Measurements from ENCODE around the gene ARID4B.

ARID4B gene

DNA sequence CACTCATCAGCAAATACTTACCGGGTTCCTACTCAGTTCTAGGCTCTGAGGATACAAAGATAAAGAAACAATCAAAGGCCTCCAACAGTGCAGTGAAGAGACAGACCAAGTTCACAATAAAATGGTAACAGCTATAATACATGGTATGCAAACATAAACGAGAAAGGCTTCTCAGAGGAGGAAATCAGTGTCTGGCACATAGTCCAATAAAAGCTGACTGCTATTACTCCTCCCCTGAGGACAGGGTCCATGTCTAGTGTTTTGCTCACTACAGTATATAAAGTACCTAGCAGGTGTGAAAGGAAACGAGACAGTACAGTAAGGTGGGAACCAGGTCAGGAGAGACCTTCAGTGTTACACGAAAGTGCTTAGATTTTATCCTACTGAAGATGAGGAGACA, 171.2 kb downstream of the ARID4B start:
- DNase-seq = no peak

DNA sequence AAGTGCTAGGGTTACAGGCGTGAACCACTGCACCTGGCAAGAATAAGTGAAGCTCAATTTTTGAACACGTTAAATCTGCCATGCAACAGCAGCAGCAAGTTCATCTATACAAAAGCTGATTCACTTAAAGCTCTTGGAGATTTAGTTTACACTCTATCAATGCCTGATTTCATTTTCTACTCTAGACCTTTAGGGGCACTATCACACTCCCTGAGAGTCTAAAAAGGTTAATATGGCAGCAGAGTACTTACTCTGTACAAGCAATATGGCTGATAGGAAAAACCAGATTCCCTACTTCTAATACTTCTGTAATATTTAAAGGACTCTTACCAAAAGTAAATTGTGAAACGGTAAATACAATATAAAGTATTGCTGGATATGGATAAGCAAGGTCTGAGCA, 171.7 kb downstream of the ARID4B start:
- no peak for DNase-seq

DNA sequence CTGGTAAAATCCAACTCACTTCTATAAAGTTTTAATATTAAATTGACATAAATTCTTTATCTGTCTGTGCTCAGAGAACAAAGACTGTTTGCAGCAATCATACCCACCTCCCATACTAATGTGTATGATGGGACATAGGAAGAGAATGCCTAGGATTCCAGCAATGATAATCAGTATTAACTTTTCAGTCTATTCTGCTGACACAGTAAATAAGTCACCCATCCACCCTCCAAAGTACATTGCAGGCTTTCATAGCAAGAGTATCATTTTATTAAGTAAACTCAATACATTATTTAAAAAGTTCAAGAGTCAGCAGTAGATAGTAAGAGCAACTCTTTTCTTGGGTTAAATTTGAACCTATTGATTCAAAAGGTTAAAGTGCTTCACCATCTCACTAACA, 175.7 kb downstream of the ARID4B start:
- DNase-seq = no peak

DNA sequence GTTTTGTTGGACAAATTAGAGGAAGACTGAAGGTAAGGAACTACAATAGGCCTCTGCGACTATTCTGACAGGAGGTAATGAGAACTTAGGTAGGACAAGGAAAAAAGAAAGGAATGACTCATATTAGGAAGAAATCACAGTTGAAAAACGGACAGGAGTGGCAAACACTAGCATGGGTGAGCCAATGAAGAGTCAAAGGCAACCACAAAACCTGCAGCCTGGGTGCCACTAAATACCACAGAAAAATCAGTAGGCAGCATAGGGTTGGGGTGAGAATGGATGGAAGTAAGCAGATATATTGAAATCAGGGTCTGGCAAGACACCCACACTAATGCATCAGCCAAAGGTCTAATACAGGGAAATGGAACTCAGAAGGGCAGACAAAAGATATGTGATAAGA, 176.9 kb downstream of the ARID4B start:
- no peak for DNase-seq

DNA sequence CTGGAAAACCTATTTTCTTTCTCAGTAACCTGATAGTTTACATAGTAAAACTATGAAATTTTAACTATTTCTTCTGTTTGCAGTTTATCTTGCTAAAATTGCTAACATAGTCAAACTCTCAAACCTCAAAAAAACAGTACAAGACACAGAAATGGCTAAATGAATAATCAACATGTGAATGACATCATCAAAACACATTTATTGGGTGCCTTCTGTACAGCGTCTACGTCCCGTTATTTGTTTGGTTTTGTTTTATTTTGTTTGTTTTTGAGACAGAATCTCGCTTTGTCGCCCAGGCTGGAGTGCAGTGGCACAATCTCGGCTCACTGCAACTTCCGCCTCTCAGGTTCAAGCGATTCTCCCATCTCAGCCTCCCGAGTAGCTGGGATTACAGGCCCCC, 178.2 kb downstream of the ARID4B start:
- DNase-seq = no peak

DNA sequence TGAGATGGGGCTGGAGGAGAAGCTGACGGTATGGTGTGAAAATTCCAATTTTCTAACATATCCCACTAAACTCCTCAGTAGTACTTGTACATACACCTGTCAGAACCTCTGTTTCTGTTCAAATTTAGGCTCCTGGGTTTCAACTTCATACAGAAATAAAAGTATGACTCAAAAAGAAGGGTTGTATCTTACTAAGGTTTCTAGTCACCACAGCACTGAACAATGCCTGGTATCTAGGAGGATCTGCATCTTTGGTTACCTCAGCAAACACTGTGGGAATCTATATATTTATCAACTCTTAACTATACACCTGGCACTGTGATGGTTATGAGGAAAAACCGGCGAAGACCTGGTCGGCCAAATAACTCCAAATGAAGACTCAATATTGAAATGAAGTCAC, 180.7 kb downstream of the ARID4B start:
- no peak for DNase-seq

DNA sequence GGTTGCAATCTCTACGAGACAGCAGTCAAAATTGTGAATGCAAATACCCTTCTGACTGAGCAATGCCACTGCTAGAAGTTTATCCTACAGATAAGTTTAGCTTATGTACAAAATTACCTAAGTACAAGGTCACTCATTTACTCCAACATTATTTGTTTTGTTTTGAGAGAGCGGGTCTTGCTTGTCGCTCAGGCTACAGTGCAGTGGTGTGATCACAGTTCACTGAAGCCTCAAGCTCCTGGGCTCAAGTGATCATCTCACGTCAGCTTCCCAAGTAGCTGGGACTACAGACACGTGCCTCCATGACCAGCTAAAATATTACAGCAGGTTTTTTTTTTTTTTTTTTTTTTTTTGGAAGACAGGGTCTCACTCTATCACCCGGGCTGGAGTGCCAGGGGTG, 182.3 kb downstream of the ARID4B start:
- DNase-seq = no peak

DNA sequence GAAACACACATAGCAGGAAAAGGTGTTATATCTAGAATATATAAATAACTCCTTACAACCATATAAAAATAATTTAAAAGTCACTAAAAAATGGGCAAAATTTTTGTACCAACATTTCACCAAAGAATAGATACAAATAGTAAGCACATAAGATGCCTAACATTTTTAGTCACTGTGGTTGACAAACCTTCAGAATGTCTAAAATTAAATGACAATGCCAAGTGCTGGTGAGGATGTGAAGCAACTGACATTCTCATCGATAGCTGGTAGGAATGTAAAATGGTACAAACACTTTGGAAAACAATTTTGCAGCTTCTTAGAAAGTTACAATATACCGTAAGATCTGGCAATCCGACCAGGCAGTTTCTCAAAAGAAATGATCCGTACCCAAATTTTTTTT, 185.0 kb downstream of the ARID4B start:
- DNase-seq = no peak

DNA sequence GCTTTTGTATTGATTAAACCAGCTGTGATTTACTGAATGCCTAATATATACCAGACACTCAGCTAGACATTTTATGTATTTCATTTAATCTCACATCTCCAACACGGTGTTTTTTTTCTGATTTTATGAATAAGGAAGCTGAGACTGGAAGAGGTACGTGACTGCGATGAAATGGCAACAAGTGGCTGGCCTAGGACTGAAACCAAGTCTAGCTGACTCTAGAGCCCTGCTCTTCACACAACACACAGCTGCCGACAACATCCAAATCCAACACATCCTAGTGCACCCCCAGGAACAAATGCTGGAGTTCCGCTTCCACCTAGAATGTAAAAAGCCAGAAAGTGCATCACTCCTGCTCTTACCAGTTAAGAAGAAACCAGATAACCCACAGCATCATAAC, 188.7 kb downstream of the ARID4B start:
- no peak for DNase-seq

DNA sequence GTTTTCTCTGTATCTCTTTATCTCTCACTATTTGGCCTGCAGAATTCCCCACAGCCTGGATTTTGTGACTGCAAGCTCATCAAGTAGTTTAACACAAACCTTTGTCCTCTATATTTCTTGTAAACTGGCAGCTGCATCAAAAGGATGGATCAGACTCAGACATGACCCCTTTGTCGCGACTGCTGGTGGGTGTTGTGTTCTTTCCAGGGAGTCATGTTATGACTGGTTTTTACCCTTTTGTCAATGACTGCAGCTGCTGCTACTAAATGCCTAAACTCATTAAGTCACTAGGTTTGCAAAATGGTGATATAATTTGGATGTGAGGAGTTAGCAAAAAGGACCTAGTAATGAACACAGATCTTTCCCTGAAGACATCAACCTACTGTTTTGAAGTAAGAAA, 189.2 kb downstream of the ARID4B start:
- DNase-seq = no peak

DNA sequence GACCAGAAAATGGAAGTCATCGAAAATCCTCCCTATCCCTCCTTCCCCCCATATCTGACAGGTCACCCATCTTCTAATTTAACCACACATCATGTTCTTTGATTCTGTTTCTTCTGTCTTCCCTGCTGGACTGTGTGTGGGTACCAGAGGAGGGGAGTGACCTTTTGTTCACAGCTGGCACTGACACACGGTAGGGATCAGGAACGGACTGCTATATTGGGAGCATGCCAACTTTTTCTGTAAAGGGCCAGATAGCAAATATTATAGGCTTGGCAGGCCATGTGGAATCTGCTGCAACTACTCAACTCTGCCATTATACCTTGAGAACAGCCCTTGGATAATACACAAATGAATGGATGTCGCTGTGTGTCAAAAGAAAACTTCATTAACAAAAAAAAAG, 191.9 kb downstream of the ARID4B start:
- no peak for DNase-seq

DNA sequence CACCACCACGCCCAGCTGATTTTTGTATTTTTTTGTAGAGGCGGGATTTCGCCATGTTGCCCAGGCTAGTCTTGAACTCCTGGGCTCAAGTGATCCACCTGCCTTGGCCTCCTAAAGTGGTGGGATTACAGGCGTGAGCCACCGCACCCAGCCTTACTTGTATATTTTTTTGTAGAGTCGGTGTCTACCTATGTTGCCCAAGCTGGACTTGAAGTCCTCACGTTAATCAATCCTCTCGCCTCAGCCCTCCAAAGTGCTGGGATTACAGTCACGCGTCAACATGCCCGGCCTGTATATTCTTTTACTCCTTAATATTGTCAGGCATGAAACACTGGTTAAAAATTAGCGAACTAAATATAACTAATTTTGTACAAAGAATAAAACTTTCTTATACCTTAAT, 193.8 kb downstream of the ARID4B start:
- no peak for DNase-seq

DNA sequence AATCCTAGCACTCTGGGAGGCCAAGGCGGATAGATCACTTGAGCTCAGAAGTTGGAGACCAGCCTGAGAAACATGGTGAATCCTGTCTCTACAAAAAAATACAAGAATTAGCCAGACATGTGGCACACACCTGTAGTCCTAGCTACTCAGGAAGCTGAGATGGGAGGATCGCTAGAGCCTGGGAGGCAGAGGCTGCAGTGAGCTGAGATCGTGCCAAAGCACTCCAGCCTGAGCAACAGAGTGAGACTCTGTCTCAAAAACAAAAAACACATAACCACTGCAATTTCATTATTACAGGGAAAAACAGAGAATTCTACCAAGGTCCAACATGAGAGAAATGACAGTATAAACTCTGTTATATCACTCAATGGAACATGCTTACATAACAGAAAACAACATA, 194.9 kb downstream of the ARID4B start:
- DNase-seq = no peak

DNA sequence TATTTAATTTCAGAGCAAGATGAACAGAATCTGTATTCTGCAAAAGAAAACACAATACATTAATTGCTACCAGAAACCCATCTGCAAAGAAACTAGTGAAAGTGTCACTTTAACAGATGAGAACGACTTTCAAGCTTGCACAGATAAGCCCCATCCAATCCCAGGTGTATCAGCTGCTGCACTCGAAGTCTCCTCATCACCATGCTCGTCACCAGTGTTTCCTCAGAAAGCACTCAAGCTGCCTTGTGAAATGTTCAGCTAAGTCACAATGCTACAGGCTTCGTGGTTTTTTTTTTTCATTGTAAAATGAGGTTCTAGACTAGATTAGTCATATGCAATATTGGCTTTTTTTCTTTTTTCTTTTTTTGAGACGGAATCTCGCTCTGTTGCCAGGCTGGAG, 196.0 kb downstream of the ARID4B start:
- DNase-seq = no peak

DNA sequence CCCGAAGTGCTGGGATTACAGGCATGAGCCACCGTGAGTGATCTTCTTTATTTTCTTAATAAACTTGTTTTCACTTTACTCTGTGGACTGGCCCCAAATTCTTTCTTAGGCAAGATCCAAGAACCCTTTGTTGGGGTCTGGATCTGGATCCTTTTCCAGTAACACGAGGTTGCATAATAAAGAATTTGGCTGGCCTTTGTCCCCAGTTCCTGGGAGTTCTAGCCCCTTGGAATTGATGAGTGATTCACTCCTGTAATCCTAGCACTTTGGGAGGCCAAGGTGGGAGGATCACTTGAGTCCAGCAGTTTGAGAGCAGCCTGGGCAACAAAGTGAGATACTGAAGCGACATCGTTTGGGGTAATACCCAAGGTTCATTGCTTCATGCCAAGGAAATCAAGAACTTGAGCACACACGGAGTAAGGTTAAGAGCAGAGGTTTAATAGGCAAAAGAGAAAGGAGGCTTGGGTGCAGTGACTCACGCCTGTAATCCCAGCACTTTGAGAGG, 197.2 kb downstream of the ARID4B start:
- DNase-seq = no peak

DNA sequence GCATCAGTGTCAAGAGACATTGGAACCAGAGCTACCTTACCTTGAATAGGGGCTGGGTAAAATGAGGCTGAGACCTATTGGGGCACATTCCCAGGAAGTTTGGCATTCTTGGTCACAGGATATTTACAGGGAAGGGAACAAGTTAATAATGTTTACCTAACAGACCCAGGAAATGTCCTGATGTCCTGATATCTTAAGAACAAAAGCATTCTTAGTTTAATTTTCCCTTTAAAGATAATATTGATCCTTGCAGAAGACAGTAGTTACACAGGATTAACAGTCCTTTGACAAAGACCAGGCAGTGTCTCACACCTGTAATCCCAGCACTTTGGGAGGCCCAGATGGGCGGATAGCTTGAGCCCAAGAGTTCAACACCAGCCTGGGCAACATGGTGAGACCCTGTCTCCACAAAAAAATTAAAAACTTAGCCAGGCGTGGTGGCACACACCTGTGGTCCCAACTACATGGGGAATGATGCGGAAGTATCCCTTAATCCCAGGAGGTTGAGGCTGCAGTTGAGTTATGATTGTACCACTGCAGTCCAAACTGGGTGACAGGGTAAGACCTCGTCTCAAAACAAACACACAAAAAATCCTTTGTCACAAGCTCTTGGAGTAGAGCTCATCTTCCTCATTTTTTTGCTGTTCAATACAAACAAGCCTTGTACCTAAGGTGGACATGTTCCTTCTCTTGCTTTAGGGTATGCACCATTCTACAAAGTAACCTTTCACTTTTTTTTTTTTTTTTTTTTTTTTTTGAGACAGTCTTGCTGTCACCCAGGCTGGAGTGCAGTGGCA, 198.0 kb downstream of the ARID4B start:
- no peak for DNase-seq

DNA sequence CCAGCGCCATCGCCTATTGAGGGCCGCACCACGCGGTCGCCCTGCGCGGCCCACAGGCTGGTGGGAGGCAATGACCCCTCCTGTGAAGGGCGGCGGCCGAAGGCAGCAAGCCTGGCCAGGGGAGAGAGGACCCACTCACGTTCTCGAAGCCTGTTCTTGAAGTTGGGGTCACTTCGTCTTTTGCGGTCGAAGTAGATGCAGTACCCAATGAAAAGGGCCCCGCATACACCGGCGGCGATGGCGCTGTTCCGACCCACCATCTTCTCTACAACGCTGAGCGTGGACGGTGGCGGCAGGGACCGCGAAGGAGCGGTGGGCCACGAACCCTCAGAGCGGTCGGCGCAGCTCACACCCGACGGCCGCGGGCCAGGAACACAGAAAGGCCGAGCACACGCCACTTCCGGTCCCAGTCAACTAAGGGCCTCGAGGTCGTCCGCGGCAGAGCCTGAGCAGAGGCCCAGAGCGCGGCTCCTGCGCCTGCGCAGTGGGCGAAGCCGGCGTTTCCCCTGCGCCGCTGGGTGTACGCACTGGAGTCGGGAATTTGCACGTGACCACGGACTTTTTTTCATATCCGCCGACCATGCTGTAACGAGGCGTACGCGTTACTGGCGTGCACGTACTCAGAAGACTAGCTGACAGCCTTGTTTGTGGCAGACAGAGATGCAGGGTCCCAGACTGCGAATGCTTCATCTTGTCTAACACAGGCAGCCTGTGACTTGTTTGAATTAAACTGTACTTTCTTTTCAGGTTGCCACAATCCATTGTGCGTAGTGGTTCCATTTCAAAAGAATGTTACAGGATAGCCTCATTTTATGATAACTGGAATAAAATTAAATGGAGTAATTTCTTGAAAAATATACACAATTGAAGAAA, 199.3 kb downstream of the ARID4B start, which contains the start of gene TOMM20:
TSS of gene TOMM20 (minus strand) at position 382 of the 873 bp plus-strand sequence. CDS start at position 260, 122 bp downstream.
- peak; percentile 99 for DNase-seq

DNA sequence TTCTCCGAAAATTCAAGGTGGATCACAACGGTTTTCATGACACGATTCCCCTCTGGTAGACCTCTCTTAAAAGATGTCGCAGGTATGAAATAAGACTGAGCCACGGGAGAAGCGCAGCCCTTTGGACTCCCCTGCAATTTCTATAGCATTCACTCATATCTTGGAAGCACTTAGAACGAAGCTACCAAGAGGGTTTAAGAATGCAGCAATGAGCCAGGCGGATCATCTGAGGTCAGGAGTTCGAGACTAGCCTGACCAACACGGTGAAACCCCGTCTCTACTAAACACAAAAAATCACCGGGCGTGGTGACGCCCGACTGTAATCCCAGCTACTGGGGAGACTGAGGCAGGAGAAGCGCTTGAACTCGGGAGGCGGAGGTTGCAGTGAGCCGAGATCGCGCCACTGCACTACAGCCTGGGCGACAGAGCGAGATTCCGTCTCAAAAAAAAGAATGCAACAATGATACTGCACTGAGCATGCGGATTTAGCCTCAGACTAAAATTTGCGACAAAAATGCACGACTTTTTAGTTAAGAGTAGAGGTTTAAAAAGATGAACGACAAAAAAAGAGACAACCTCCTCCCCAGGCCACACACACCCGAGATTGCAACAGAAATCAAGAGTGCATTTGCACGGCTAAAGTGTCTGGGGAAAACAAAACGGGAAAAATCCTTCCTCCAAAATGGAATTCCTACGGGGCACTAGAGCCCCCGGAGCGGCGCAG, 200.1 kb downstream of the ARID4B start:
- DNase-seq = no peak

DNA sequence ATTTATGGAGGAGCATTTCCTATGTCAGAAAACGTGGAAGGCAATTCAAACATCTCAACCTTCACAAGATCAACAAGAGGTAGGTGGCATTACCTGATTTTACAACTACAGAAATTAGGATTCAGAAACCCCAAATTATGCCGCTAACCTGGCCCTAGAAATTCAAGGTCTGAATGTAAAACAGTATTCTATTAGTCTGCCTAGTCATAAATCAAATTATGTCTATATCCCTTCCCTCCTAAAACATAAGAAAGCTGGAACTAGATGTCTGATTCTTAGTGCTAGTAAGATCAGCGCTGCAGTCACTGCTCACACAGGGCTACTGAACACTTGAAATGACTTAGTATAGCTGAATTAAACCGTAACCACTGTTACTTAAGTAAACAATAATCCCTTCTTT, 200.8 kb downstream of the ARID4B start:
- no peak for DNase-seq

DNA sequence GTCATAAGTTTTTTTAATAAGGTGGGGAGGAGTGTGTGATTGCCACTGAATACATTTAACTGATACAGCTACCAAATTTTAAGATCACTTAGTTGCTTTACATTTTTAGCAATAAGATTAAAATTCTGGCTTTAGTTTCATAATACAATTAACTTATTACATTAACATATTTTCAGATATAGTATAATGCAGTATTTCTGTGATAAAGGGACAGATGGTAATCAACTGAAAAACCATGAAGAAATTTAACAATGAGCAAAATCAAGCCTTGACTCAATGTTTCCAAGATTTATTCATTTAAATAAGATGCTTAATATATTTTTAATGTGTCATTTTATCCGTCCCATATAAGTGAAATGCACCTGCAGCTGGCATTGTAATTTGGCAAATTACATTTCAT, 203.3 kb downstream of the ARID4B start:
- no peak for DNase-seq

DNA sequence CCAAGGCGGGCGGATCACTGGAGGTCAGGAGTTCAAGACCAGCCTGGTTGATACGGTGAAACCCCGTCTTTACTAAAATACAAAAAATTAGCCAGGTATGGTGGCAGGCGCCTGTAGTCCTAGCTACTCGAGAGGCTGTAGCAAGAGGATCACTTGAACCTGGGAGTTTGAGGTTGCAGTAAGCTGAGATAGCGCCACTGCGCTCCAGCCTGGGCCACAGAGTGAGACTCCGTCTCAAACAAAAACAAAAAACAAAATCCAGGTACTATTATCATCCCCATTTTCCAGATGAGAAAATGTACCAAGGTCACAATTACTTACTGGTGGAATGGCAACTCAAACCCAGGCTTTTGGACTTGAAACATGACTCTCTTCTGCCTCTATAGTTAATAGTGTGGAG, 203.9 kb downstream of the ARID4B start:
- DNase-seq = no peak

DNA sequence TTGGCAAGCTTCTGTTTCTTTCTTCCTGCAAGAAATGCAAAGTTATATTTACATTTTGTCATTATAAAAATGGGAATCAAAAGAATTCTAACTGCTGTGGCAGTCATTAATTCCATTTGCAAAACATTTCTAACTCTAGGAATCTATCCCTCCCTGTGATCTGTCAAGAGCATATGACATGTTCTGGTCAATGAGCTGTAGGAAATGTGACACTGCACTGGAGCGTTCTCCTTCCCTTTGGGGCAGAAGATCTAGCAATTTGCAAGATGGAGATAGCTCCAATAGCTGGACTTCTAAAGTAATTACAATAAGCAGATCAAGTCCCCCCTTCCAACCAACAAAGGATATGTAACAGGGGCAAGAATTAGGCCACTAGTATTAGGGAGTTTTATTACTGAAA, 205.6 kb downstream of the ARID4B start:
- no peak for DNase-seq

All from islet precursor cell (in vitro differentiated cells).